OCI-M2 (cell line): ENCODE results near the gene NFXL1.
"Not testable (repeated sequence)": the region's sequence is repeated elsewhere in the genome, so short reads cannot be mapped to it uniquely, and the experiment has no call there.

Source experiments
- DNase-seq: peaks from one replicate; lab custom pipeline; 2025; ENCODE audit not compliant: unreplicated experiment; lab: John Stamatoyannopoulos, UW

The NFXL1 gene

DNA sequence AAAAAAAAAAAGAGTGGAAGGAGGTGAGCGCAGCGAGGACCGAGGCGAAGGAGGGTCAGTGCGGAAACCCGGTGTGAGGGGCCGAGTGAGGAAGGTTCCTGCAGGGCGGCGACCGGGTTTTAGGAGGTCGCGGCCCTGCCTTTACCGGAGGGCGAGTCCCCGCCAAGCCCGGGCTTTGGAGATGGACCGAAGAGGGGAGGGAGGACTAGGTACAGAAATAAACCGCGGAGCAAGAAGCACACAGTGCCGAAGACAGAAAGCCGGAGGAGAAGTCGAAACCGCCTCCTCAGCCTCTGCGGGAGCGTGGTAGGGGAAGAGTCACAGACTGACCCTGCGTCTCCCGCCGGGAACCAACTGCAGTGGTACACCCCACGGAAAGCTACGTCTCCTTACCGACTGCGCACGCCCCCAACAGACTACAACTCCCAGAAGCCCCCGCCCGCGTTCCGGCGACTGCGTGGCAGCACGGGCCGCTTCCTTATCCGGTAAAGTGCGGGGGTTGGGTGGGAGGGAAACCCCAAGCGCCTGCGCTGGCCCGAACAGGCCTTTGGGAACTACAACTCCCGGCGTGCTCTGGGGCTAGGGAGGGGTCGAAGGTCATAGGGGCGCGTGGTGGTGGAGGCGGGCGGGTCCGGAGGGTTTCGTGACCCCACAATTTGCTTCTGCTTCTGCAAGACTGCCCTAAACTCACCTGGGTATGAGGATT, at the start of gene NFXL1:
TSS of gene NFXL1 (minus strand) at position 364 of the 706 bp plus-strand sequence. CDS start 380 bp downstream, outside the sequence.
- DNase-seq: peak; percentile 44

DNA sequence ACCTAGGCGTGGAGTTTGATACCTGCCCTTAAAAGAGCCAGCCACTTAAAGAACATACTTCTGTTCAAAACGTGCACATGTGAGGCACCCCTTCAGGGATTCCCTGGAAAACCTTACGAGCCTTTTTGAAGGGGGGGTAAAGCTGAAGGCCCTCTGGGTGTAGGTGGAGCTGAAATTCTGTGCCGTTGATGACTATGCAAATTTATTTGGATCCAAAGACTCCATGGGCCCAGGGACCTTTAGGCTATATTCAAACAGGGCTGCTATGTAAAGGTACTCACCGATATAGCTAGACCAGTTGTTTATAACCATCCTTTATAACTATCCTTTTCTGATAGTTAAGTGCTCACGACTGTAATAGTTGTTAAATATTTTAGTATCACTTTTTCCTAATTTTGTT, 40.3 kb upstream of the NFXL1 start:
- no peak for DNase-seq

DNA sequence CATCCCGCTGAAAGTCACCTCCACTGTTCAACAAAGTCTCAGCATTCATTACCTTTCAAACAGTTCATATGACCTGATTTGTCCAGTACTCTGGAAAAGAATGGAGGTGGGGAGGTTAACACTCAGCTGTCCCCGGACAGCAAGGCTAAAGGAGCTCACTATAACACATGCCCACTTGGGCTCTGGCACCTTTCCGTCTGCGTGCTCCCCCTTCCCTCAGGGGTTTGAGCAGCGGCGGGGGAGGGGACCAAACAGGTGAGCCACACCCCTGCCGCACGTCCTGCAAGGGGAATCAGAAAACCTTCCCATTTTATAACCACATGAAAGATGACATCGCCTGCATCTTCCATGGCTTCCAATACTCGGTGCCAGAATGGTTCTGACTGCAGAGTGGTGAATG, 39.9 kb upstream of the NFXL1 start:
- DNase-seq: no peak

DNA sequence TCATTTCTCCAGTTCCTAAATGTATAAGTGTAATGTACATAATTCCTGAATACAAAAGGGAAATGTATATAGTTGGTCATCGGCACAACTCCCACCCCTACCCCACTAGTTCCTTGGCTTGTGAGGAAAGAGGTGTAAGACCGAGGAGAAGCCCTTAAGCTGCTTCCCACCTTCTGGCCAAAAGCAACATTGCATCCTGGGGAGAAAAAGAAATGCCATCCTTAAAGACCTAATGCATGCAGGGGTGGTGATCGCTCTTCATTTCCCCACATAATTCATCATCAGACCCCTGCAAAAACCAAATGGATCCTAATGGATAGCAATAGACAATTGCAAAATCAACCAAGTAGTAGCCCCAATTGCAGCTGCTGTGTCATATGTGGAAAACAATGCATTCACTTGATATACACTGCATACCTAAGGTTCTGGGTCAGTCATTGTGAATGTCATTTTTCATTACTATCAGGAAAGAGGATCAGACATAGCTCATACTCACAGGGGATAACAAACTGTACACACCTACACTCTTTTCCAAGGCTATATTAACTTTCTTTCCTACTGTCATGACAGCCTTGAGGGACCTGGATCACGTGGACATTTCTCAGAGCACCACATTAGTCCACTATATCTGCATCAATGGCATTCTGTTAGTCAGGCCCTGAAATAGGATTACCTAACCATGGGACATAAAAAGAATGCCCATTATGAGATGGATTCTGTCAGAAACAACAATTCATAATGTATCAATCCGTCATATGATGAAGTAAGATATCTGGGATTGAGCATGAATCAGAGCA, 31.7 kb upstream of the NFXL1 start:
- DNase-seq: no peak

DNA sequence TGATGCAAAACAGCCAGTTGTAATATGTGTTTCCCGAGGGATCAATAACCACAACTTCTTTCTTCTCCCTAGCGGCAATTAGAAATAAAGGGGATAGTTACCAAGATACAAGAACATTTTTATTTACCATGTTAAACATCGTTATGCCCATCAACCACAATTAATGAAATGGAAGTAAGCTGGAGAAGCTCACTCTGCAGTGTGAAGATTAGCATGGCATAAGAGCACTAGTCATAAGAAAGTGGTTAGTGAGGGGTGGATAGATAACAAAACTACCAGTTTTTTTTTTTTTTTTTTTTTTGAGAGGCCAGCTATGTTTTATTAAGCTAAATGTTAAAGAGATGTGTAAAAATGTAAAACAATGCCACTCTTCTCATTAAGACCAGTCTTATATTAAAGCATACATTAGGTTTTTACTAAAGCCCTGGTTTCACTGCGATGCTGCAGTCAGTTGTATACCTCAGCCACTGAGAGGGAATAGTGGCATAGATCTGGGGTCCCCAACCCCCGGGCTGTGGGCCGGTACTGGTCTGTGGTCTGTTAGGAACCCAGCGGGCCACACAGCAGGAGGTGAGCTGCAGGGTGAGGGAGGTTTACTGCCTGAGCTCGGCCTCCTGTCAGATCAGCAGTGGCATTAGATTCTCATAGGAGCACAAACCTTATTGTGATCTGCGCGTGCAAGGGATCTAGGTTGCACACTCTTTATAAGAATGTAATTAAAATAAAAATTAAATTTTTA, 27.9 kb upstream of the NFXL1 start:
- DNase-seq: no peak

DNA sequence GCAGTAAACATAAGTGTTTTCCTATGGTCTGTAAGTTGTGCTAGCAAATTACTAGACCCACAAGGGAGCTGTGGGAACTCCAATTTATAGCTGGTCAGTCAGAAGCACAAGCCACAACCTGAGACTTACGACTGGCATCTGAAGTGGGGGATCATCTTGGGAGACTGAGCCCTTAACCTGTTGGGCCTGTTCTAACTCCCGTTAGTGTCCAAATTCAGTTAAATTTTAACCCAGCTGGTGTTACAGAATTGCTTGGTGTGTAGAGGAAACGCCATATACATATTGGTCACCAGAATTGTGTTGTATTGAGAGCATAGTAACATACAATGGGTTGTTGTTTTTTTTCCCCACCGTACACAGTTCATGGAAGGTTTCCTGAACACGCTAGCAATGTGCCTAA, 25.1 kb upstream of the NFXL1 start:
- no peak for DNase-seq

DNA sequence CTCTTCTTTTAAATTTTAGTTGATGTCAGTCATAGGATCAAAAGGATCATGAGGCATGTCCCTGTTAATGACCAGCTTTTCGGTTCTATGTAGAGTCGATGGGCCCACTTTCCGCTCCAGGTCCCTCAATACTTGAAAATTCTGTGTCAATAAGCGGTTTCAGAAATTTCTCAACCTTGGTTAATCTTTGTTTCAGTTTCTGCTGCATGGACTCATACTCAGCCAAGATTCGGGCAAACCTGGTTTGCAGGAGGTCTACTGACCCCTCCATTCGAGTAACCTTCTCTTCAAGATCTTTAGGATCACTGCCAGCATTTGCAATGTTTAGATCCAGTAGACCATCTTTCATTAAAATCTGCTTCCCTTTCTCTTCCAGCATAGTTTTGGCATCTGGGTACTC, 22.0 kb upstream of the NFXL1 start:
- DNase-seq: no peak

DNA sequence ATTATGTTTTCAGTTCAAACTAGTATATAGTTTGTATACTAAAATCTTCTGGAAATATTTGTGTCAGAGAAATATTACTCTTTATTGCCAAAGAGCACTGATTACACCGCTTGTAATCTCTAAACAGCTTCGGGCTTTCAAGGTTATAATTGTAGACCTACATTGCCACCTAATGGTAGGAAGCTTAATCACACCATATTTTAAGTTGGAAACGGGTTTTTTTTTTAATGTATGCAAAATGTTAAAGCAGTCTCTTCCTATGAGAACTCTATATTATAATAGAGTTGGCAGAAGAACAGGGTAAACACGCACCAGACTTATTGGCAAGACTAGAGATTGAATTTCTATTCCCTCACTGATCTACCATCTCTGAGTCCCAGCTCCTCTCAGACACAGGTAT, 19.5 kb upstream of the NFXL1 start:
- no peak for DNase-seq

DNA sequence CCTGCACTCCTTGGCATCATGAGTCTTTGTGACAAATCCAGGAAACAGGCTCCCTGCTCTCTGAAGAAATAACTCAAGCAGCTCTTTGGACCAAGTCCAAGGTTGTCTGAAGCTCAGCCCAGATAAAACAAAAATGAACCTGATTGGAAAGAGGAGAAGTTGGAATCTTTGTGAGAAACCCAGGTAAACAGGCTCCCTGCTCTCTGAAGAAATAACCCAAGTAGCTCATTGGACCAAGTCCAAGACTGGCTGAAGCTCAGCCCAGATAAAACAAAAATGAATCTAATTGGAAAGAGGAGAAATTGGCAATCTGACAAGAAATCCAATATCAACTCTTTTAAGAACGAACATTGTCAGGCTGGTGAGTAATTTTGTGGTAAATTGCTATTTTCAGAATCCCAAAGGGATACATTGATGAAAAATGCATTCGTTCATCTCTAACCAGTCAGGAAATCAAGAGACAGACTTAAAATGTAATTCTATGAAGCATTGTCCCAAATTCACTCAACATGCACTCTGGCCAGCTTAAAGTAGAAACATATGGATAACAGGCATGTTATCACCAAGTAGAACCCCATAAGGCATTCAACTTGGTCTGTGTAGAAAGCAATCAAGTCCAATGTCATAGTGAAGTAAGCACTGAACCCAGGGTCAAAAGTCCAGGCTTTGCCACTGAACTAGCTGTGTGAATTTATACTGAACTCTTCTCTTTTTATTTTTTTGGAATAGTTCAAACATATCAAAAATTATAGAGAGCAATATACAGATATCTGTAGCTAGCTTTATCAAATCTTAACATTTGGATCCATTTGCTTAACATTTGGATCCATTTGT, 16.8 kb upstream of the NFXL1 start:
- DNase-seq: no peak

DNA sequence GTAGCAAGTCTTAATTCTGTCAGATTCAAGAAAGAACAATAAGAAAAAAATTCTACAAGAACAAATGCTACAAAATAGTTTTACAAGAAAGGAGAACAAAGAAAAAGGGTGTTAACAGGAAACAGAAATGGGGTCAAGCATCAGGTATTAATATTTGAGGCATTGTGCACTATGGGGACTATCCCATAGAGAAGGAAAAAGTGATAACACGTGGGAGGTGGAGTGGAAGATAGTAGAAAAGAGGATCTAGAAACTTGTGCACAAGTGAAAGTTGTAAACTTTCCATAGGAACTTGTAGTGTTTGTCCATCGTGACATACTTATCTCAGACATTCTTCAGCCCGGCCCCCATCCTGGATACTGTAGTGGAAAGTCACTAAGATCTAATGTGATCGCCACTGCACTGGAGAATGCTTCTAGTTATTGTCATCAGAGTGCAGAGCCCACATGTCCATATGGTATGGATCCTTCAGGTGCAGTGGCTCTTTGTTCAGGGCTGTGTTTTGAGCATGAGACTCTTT, 15.4 kb upstream of the NFXL1 start:
- DNase-seq: no peak

DNA sequence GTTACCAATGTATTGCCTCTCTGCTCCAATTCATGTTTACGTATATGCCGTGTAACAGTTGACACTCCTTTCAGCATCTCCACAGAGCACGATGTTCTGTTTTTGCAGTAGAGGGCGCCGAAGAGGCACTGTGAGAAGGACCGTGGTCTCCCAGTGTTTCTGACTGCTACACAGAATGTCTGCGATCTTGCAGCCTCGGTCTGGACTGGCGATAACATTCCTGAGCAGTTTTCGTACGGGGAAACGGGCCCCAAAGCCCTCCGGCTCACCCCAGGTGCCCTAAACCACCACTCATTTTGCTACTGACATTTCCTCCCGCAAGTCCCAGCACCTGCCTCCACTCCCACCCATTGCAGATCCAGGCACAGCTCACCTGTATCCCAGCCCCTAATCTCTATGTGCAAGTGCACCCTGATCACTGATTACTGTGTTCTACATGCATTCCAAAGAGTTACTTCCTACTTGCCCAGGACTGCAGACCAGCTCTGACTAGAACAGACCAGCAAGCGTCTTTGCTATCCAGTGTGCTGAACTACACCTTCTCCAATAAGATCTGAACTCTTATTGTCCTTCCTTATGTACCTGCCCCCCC, 12.4 kb upstream of the NFXL1 start:
- DNase-seq: no peak

DNA sequence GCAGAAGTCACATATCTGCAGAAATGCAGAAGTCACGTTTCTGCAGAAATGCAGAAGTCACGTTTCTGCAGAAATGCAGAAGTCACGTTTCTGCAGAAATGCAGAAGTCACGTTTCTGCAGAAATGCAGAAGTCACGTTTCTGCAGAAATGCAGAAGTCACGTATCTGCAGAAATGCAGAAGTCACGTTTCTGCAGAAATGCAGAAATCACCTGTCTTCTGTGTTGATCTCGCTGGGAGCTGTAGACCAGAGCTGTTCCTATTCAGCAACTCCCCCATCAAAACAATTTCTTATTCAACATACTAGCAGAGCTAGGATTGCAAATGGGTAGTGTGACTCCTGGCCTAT, 8.9 kb upstream of the NFXL1 start:
- not testable (repeated sequence) for DNase-seq

DNA sequence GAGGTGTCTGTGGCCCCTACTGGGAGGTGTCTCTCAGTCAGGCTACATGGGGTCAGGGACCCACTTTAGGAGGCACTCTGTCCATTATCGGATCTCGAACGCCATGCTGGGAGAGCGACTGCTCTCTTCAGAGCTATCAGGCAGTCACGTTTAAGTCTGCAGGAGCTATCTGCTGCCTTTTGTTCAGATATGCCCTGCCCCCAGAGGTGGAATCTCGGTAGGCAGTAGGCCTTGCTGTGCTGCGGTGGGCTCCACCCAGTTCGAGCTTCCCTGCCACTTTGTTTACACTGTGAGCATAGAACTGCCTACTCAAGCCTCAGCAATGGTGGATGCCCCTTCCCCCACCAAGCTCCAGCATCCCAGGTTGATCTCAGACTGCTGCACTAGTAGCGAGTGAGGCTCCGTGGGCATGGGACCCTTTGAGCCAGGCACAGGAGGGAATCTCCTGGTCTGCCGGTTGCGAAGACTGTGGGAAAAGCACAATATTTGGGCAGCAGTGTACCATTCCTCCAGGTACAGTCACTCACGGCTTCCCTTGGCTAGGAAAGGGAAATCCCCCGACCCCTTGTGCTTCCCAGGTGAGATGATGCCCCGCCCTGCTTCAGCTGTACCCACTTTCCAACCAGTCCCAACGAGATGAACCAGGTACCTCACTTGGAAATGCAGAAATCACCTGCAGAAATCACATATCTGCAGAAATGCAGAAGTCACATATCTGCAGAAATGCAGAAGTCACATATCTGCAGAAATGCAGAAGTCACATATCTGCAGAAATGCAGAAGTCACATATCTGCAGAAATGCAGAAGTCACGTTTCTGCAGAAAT, 8.3 kb upstream of the NFXL1 start:
- not testable (repeated sequence) for DNase-seq

DNA sequence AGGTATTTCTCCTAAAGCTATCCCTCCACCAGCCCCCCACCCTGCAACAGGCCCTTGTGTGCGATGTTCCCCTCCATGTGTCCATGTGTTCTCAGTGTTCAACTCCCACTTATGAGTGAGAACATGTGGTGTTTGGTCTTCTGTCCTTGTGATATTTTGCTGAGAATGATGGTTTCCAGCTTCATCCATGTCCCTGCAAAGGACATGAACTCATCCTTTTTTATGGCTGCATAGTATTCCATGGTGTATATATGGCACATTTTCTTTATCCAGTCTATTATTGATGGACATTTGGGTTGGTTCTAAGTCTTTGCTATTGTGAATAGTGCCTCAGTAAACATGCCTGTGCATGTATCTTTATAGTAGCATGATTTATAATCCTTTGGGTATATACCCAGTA, 2.8 kb upstream of the NFXL1 start:
- DNase-seq: not testable (repeated sequence)

DNA sequence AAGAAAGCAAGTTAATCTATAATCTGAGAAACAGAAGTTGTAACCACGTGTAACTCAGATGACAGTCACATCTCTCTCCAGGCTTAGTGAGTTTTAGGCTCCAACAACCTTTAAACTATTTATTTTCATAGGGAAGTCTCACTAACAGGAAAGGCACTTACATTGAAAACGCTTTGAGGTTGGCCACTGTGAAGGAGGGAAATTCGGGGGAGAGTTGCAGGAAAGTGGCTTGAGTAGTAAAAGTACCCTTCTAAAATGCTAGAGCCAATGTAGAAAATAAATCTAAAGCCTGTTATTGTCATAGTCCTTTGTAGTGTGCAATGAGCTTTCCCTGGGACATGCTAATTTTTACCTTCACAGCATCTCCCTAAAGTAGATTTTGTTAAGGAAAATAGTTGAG, 995 bp upstream of the NFXL1 start:
- DNase-seq: no peak

DNA sequence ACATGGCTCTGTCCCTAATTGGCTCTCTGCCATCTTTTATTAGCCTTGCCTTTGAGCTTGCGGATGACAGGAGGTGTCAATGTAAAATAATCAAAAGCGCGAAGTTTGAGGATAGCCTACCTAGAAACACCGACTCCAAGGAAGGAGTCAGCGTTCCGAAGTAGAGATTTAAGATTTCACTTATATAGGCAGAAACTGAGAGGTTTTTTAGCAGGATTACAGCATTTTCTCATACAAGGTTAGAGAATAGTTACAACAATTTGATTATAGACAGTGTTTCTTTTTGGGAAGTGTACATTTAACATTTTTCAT, 499 bp upstream of the NFXL1 start:
- DNase-seq: no peak

DNA sequence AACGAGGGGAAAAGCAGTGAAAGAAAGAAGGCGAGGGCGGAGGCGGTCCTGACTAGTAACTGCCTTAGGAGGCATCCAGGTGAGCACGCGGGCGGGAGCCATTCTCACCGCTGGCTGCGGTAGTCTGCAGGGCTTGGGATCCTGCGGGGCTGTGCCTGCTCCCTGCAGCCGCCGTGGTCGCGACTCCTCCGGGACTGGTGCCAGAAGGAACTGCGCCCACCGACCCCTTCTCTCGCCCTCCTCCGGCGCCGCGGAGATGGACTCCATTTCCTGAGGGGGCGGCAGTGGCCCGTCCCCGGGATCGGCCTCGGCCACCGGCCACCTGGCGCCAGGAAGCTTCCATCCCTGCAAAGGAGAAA, 543 bp downstream of the NFXL1 start:
- no peak for DNase-seq

DNA sequence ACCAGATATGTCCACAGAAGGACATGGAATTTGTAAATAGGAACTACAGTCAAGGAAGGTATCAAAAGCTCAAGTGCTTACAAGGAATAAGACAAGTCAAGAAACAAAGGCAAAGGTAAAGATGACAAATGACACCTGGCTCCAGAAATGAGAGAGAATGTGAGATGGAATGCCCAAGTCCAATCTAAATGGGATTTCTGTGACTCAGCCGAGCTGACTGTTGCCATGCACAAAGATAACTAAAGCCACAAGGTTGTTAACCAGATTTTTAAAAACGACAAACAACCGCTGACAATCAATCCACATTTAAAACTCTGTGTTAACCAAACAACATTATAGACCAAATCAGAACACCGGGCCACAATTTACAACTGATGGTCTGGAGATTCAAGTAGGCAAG, 1.1 kb downstream of the NFXL1 start:
- DNase-seq: no peak

DNA sequence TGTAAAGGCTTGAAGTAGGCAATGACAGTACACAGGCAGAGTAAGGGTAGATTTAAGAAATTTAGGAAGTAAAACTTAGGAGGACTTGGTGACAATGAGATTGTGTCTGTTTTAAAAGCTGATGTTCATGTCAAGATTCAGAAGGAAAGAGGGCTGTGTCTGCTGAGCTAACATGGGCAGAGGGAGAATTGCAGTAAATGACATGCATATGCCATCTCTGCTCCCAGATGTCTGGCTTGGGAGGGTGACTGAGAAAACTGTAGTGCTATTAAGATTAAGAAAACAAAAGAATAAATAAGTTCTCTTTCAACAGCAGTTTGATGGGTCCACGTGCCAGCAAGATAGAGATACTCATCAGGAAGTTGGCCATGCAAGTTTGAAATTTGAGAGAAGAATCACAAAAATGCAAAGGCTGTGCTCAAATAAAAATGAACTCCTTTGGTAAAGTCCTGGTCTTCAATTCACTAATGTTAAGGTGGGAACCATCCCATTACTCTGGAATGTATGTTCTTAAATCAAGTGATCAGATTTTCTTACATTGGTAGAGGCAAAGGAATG, 7.2 kb downstream of the NFXL1 start:
- DNase-seq: no peak

DNA sequence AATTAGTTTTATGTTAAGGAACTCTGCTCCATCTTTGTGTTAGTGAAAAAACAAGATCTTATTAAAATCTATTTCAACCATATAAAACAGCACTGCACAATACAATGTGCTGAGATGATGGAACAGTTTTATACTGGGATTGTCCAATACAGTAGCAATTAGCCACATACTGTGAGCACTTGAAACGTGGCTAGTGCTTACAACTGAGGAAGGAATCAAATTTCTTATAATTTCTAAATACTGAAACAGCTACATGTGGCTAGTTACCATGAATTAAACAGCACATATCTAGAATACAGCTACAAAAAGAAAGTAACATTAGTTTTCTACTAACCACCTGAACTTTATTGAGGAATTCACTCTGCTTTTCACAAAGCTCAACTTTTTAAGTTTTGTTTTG, 14.7 kb downstream of the NFXL1 start:
- DNase-seq: no peak
